SK-N-SH treated with all-trans-retinoic acid at 6 μM for 48 hours (cell line): ENCODE data around the gene PLCH2.

Experiments
- BACH2 ChIP-seq: fragments of 250-450 bp; sonication (Bioruptor Pico); IDR thresholded peaks from 2 replicates; pipeline ENCODE4 v1.9.0; 2021; ENCODE audit warnings: mild to moderate bottlenecking, borderline replicate concordance
- CREB5 ChIP-seq: fragments of 250-450 bp; sonication (Bioruptor Pico); IDR thresholded peaks from 2 replicates; pipeline ENCODE4 v1.5.1; 2020; ENCODE audit warnings: low read depth, mild to moderate bottlenecking, moderate library complexity
- OSR1 ChIP-seq: fragments of 250-450 bp; sonication (Bioruptor Pico); IDR thresholded peaks from 2 replicates; pipeline ENCODE4 v1.8.0; 2022; ENCODE audit warnings: moderate library complexity, mild to moderate bottlenecking, inconsistent platforms
- PATZ1 ChIP-seq: fragments of 250-450 bp; sonication (Bioruptor Pico); IDR thresholded peaks from 2 replicates; pipeline ENCODE4 v1.8.0; 2020; ENCODE audit warnings: mild to moderate bottlenecking, moderate library complexity, borderline replicate concordance
- ZFP30 ChIP-seq: fragments of 450-650 bp; formaldehyde crosslinking; IDR thresholded peaks from 2 replicates; pipeline ENCODE4 v1.5.0; 2022; ENCODE audit warnings: mild to moderate bottlenecking, moderate library complexity

DNA sequence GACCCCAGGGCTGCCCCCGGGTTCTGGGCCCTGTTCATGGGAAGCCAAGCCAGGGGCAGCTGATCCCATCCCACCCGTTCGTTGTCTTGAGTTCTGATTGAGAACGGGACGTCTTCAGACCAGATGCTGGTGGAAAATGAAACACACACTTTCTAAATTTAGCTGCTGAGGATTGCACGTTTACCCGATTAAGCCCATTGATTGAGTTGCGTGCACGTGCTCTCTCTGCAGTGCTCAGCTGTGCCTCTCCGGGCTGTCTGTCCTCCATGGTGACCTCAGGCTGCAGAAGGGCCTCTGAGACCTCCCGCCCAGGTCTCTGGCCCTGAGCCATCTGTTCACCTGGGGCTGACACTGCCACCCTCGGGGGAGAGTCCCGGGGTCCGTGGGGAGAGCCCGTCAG lies 36.7 kb upstream of the PLCH2 start:
- TF ChIP-seq ZFP30 (CRISPR knock-in tag) (no peak), BACH2 (CRISPR knock-in tag) (no peak), OSR1 (CRISPR knock-in tag) (no peak), PATZ1 (CRISPR knock-in tag) (no peak), CREB5 (CRISPR knock-in tag) (no peak)
